Activated CD4-positive, CD25-positive, alpha-beta regulatory T cell (primary cell): Measurements from ENCODE around the gene MIAT.

Source experiments
- DNase-seq, 4 experiments: peaks; one replicate each; lab custom pipeline; 2025; lab: John Stamatoyannopoulos, UW

MIAT gene

GRCh38 chr22:26632422-26633155 is 24.8 kb upstream of the MIAT start:
- DNase-seq: no peak

GRCh38 chr22:26634189-26634588 is 23.2 kb upstream of the MIAT start:
- no peak for DNase-seq

GRCh38 chr22:26635117-26635516 is 22.3 kb upstream of the MIAT start:
- DNase-seq: no peak

GRCh38 chr22:26636296-26636695 is 21.1 kb upstream of the MIAT start:
- DNase-seq: no peak

DNA sequence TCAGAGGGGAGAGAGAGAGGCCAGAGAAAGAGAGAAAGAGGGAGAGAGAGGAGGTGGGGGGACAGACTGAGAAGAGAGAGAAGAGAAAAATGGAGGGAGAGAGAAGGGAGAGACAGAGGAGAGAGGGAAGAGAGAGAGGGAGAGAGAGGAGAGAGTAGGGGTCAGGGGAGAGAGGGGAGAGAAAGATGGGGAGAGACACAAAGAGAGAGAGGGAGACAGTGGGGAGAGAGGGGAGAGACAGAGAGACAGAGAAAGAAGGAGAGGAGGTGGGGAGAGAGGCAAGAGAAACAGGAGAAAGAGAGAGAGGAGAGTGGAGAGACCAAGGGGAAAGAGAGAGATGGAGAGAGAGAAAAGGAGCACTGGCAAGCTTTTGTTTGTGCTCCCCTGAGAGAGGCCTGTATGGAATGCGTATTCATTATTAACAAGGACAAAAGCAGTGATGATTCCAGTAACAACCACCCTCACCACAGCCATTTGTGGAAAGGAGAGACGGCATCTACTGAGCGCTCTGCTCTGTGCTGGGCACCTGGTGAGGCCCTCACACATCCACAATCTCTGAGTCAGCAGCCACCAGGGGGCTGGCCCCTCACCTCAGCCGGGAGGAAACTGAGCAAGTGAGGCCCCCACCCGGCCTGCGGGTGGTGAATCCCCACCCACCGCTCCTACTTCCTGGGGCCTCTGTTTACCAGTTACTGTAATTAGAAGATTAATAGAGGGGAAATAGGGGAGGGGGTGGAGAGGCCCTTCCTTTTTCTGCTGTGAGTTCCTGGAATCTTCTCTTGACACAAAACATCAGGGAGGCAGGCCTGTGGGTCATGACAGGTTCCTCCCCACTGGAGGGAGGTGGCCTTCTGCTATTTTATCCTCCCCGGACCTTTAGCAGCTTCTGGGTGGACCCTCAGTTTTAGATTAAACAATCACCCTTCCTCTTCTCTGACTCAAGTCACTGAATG is 14.6 kb upstream of the MIAT start:
- peak; percentile 47 to 56 (median 54) for DNase-seq

- no peak for DNase-seq
These were observed 13.8 kb upstream of the MIAT start for GRCh38 chr22:26643418-26644100.

GRCh38 chr22:26646158-26646557 is 11.2 kb upstream of the MIAT start:
- no peak for DNase-seq

- peak in 1 of 4 experiments; percentile 14 for DNase-seq
These were observed 9.3 kb upstream of the MIAT start for GRCh38 chr22:26648011-26648497.

GRCh38 chr22:26648528-26649388 is 8.6 kb upstream of the MIAT start:
- no peak for DNase-seq

DNA sequence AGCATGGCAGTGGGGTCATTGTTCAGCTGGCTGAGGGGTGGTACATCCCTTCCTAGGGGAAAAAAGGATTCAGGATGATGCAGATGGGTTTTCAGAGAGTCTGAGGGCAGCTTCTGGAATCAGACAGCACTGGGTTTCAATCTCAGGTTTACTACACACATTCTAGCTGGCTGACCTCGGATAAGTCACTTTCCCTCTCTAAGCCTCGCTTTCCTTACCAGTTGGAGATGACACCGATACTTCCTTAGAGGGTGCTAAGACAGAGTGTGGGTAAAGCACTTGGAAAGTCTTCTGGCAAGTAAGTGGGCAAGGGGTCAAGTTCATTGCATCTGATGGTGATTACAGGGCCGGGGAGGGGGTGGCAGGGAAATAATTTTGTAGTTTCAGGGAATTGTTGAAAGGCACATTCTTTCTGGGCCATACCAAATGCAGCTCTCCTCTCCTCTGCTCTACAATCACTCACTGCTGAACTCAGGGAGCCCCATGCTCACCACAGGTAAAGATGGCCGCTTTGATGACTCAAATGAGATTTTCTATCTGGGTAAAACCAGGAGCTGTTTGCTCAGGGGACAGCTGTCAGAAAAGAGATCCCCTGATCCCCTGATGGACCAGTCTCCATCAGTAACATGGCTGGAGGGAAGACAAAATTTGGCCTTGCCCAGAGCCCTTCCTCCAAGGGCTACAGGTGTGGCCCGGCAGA is 6.5 kb upstream of the MIAT start:
- no peak for DNase-seq

GRCh38 chr22:26651815-26652214 is 5.6 kb upstream of the MIAT start:
- no peak for DNase-seq

GRCh38 chr22:26658161-26658560 is 773 bp downstream of the MIAT start:
- no peak for DNase-seq

GRCh38 chr22:26658671-26659478 is 1.5 kb downstream of the MIAT start:
- DNase-seq: peak; percentile 32 to 64 (median 59)

GRCh38 chr22:26660356-26660755 is 3.0 kb downstream of the MIAT start:
- no peak for DNase-seq

DNA sequence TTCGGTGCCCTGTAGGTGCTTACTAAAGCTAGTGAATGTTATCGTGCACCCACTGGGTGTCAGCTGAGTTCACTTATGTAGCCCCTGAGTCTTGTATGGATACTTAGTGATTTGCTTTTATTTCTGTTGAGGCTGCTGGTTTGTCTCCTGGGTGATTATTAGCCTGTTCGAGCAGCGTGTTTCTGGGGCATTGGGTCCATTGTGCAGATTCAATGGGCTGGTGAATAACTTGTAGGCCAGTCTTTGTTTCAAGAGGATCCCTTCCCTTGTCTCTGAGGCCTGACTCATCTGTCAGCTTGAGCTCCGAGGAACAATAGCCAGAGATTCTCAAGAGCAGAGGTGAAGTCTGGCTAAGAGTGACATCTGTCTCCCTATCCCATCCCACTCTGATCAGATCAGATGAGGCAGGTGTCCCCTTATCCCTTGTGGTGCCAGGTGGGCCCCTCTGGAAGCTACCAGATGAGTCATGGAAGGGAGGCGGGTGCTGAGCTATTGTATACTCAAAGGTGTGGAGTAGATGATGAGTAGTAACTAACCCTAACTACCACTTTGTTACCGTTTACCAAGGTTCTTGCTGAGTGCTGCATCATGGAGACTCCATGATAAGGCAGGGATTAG is 3.7 kb downstream of the MIAT start:
- DNase-seq: no peak

DNA sequence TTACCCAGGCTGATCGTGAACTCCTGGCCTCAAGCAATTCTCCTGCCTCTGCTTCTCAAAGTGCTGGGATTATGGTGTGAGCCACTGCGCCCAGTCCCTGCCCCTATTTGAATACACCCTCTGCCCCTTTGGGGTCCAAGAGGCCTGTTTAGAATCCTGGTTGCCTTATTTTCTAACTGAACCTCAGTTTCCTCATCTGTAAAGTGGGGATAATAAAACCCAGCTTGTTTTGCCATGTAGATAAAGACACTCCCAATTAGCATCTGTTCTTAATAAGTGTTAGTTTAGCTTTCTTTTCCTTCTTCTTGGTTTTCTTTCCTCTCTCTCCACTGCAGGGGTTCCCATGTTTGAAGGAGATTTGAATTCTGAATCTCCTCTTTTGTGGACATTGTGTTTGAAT is 4.8 kb downstream of the MIAT start:
- DNase-seq: no peak

- no peak for DNase-seq
These were observed 6.1 kb downstream of the MIAT start for GRCh38 chr22:26663374-26663923.

GRCh38 chr22:26665813-26666231 is 8.4 kb downstream of the MIAT start:
- DNase-seq: no peak

GRCh38 chr22:26667140-26667539 is 9.8 kb downstream of the MIAT start:
- DNase-seq: no peak
